Stimulated activated CD4-positive, alpha-beta T cell treated with anti-CD3 and anti-CD28 coated beads, Interleukin-4, amount 100 ng/mL, for 24 hours (primary cell): Measurements from ENCODE around the gene HMCN2.

Experiments
- DNase-seq: peaks from one replicate; pipeline ENCODE4 v3.0.0-alpha.2; 2020

Gene HMCN2

GRCh38 chr9:130290291-130291181 lies 25.0 kb downstream of the HMCN2 start:
- no peak for DNase-seq

- DNase-seq, result no peak
Measured at GRCh38 chr9:130291474-130291873, 25.9 kb downstream of the HMCN2 start.

GRCh38 chr9:130292106-130292505 lies 26.5 kb downstream of the HMCN2 start:
- DNase-seq, result no peak

GRCh38 chr9:130294664-130295063 lies 29.1 kb downstream of the HMCN2 start:
- no peak for DNase-seq

GRCh38 chr9:130295431-130295830 lies 29.9 kb downstream of the HMCN2 start:
- no peak for DNase-seq

GRCh38 chr9:130295945-130296782 lies 30.6 kb downstream of the HMCN2 start:
- DNase-seq, result no peak

- no peak for DNase-seq
Measured at GRCh38 chr9:130296783-130297055, 31.2 kb downstream of the HMCN2 start.

GRCh38 chr9:130297371-130297770 lies 31.8 kb downstream of the HMCN2 start:
- DNase-seq, result no peak

GRCh38 chr9:130298662-130299279 lies 33.2 kb downstream of the HMCN2 start:
- no peak for DNase-seq

- no peak for DNase-seq
Measured at GRCh38 chr9:130299785-130300615, 34.4 kb downstream of the HMCN2 start.

- DNase-seq, result no peak
Measured at GRCh38 chr9:130300739-130301138, 35.2 kb downstream of the HMCN2 start.

- DNase-seq, result no peak
Measured at GRCh38 chr9:130301483-130302286, 36.1 kb downstream of the HMCN2 start.

- DNase-seq, result no peak
Measured at GRCh38 chr9:130302785-130303612, 37.4 kb downstream of the HMCN2 start.

GRCh38 chr9:130303613-130304055 lies 38.1 kb downstream of the HMCN2 start:
- no peak for DNase-seq

- no peak for DNase-seq
Measured at GRCh38 chr9:130304116-130304515, 38.6 kb downstream of the HMCN2 start.

- no peak for DNase-seq
Measured at GRCh38 chr9:130304643-130305042, 39.1 kb downstream of the HMCN2 start.

- DNase-seq, result no peak
Measured at GRCh38 chr9:130305381-130305780, 39.8 kb downstream of the HMCN2 start.

- no peak for DNase-seq
Measured at GRCh38 chr9:130306823-130307666, 41.5 kb downstream of the HMCN2 start.

- DNase-seq, result no peak
Measured at GRCh38 chr9:130307667-130307943, 42.0 kb downstream of the HMCN2 start.

GRCh38 chr9:130308081-130308571 lies 42.6 kb downstream of the HMCN2 start:
- DNase-seq, result no peak
